Breast epithelium (tissue), 3 donors: ENCODE results near the gene GID4.

ENCODE experiments used
- CTCF ChIP-seq, 3 donors: fragments of 450-650 bp; IDR thresholded peaks; one replicate each; pipeline ENCODE4 v1.5.1; 2016 to 2017; ENCODE audit warnings: antibody characterized with exemption in 3 of 3, mild to moderate bottlenecking in 3 of 3, moderate library complexity in 3 of 3
- POLR2A ChIP-seq: fragments of 450-650 bp; IDR thresholded peaks from one replicate; pipeline ENCODE4 v1.6.1; 2016; ENCODE audit warnings: antibody characterized with exemption, mild to moderate bottlenecking, moderate library complexity

DNA sequence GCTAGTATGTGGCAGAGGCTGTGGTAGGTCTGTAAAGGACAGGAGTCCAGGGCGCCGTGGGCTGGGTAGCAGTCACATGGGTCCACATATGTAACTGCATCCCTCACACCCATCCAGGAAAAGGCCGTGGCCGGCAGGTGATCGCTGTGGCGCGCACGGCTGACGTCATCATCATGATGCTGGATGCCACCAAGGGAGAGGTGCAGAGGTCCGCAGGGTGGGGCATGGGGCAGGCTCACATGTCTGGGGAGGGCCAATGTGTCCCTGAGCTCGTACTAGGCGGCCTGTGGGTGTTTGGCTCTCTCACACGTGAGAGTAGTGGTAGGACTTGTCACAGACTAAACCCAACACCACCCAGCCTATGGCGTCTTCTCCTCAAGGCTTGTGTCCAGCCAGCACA is 60.3 kb downstream of the GID4 start:
- TF ChIP-seq CTCF (IDR thresholded peaks at IDR 0.05) (no peak), POLR2A (no peak)
